Measurements from ENCODE around the gene FRMD8.

DNA sequence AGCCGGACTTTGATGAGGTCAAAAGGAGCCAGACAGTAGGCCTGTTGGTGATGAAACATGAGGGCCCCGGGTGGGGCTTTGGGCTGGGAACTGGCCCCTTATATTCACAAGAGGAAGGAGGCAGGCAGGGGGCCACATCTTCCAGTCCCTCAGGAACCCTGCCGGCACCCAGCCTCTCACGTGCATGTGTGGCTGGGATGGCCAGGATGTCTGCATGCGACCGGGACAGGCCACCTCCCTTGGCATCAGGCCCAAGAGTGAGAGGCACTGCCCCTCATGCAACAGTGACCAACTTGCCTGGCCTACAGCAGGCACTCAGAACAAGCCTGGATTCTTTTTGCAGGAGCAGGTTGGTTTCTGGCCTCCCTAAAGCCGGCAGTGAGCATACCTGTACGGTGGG is 9.4 kb upstream of the FRMD8 start:
- TF ChIP-seq POLR2A (IDR thresholded peaks at IDR 0.05) (no peak), CTCF (IDR thresholded peaks at IDR 0.05) (no peak)
